OCI-LY7 (cell line): ENCODE measurements around the gene COL5A2. TPM values are rescaled to one million over a fixed set of nuclear protein-coding genes. Genes with fewer than 3 reads are reported as not detected.

Source experiments
- BruUV-seq: library from RNA; stranded (reverse); fragments of 400-500 nt; replicated peaks from 2 replicates; lab custom pipeline; 2021; lab: Mats Ljungman, UMichigan
- CTCF ChIA-PET: fragments of 300-600 bp; sonication (Branson Sonifier 250); formaldehyde crosslinking; loops from one replicate; lab custom pipeline; 2022; ENCODE audit warnings: antibody characterized with exemption; ENCODE audit not compliant: unreplicated experiment; lab: Charles Lee
- POLR2A ChIA-PET: fragments of 300-600 bp; sonication (Branson Sonifier 250); formaldehyde crosslinking; loops from one replicate; lab custom pipeline; 2022; ENCODE audit warnings: antibody characterized with exemption; lab: Charles Lee
- DNase-seq: peaks from one replicate; pipeline ENCODE4 v3.0.0-alpha.2; 2015; ENCODE audit warnings: low spot score
- H2AFZ ChIP-seq: fragments of 200-600 bp; sonication (generic), shearing (Covaris generic); 2 replicates; pipeline ENCODE4 v1.6.1; 2014; ENCODE audit warnings: mild to moderate bottlenecking, antibody characterized with exemption, low read length, moderate library complexity
- H3K27ac ChIP-seq: fragments of 200-600 bp; sonication (generic); 2 replicates; pipeline ENCODE4 v1.5.1; 2014; ENCODE audit warnings: mixed run types, low read depth, mild to moderate bottlenecking, moderate library complexity, low read length, inconsistent platforms; ENCODE audit not compliant: poor library complexity, severe bottlenecking
- H3K36me3 ChIP-seq: fragments of 200-600 bp; sonication (generic); 2 replicates; pipeline ENCODE4 v1.6.1; 2014; ENCODE audit warnings: mild to moderate bottlenecking, antibody characterized with exemption, low read length, moderate library complexity, mixed read lengths; ENCODE audit not compliant: insufficient read depth
- H3K4me1 ChIP-seq: fragments of 200-600 bp; sonication (generic); 2 replicates; pipeline ENCODE4 v1.5.1; 2014; ENCODE audit warnings: mild to moderate bottlenecking, low read length; ENCODE audit not compliant: insufficient read depth, poor library complexity, severe bottlenecking
- H3K4me2 ChIP-seq: fragments of 200-600 bp; sonication (generic); 2 replicates; pipeline ENCODE4 v1.6.1; 2014; ENCODE audit warnings: mild to moderate bottlenecking, low read length
- H3K4me3 ChIP-seq: fragments of 200-600 bp; sonication (generic); 2 replicates; pipeline ENCODE4 v1.5.1; 2014; ENCODE audit warnings: mild to moderate bottlenecking, low read depth, low read length; ENCODE audit not compliant: poor library complexity, severe bottlenecking
- H3K79me2 ChIP-seq: fragments of 200-600 bp; sonication (generic); 2 replicates; pipeline ENCODE4 v1.6.1; 2016; ENCODE audit warnings: low read depth, mild to moderate bottlenecking, low read length, moderate library complexity, mixed read lengths; ENCODE audit not compliant: insufficient read depth
- H3K9me2 ChIP-seq: fragments of 200-600 bp; sonication (generic); 2 replicates; pipeline ENCODE4 v1.6.1; 2016; ENCODE audit warnings: mild to moderate bottlenecking, low read length, mixed read lengths; ENCODE audit not compliant: insufficient read depth
- H3K9me3 ChIP-seq: fragments of 200-600 bp; sonication (generic); 2 replicates; pipeline ENCODE4 v1.6.1; 2014; ENCODE audit warnings: mild to moderate bottlenecking, mixed run types, low read length, mixed read lengths
- H4K20me1 ChIP-seq: fragments of 200-600 bp; sonication (generic); 2 replicates; pipeline ENCODE4 v1.6.1; 2014; ENCODE audit warnings: mild to moderate bottlenecking, antibody characterized with exemption, low read length, moderate library complexity, mixed read lengths; ENCODE audit not compliant: insufficient read depth
- CTCF ChIP-seq: fragments of 200-600 bp; sonication (generic); conservative IDR thresholded peaks from 2 replicates; pipeline ENCODE4 v1.5.1; 2014; ENCODE audit warnings: mild to moderate bottlenecking, antibody characterized with exemption, low read length, moderate library complexity, mixed read lengths
- EZH2phosphoT487 ChIP-seq: fragments of 200-600 bp; sonication (generic); IDR thresholded peaks from 2 replicates; pipeline ENCODE4 v1.6.1; 2018; ENCODE audit warnings: low read depth, borderline replicate concordance, mild to moderate bottlenecking, mixed run types, antibody characterized with exemption, low read length, moderate library complexity, mixed read lengths
- intact Hi-C: fragments of 100-400 bp; cut with micrococcal nuclease; formaldehyde crosslinking; loops from one replicate; pipeline ENCODE4 v1.10.0; 2022; ENCODE audit not compliant: unreplicated experiment
- total RNA-seq, 2 experiments: library from RNA; depleted of rRNA in 1 of 2; stranded (reverse); fragments of >200 nt in 1 of 2; shearing (Covaris generic) in 1 of 2; gene quantifications; 2 replicates each; pipeline ENCODE4 v1.2.3, GENCODE V29; 2014 to 2022

COL5A2 gene
- total RNA-seq, 2 experiments from 2014 or later: 0.50 to 0.61 TPM

- Histone ChIP-seq H3K9me3 (no peaks in the 10 kb centered on the region), H3K4me1 (no peaks in the 10 kb centered on the region), H2AFZ (no peak overlapping the region), H3K36me3 (no peaks in the 10 kb centered on the region), H3K27ac (no peak overlapping the region), H4K20me1 (no peaks in the 10 kb centered on the region), H3K4me3 (no peak overlapping the region), H3K9me2 (no peaks in the 10 kb centered on the region), H3K79me2 (no peaks in the 10 kb centered on the region), H3K4me2 (no peak overlapping the region)
- ChIA-PET POLR2A (interaction anchor here (1.1 kb wide), 1 partner anchor 8 kb away, joined by 3 read pairs; no protein-coding TSS in a partner anchor), CTCF (no interaction called here)
- BruUV-seq: no TSS peak
- DNase-seq: no peak
- no peak for TF ChIP-seq EZH2phosphoT487
- no peak for TF ChIP-seq CTCF
- intact Hi-C loops: no loop called here
These were observed 103.4 kb downstream of the COL5A2 start for GRCh38 chr2:189076120-189076519.

GRCh38 chr2:189074506-189074905 lies 105.1 kb downstream of the COL5A2 start:
- H2AFZ ChIP-seq: no peak overlapping the region
- CTCF ChIA-PET: no interaction called here
- H3K4me1 ChIP-seq: no peaks in the 10 kb centered on the region
- no peak overlapping the region for H3K4me2 ChIP-seq
- H3K36me3 ChIP-seq: no peaks in the 10 kb centered on the region
- no peaks in the 10 kb centered on the region for H3K9me3 ChIP-seq
- no peak for DNase-seq
- H3K4me3 ChIP-seq: no peak overlapping the region
- POLR2A ChIA-PET: no interaction called here
- no peaks in the 10 kb centered on the region for H4K20me1 ChIP-seq
- H3K79me2 ChIP-seq: no peaks in the 10 kb centered on the region
- no peak overlapping the region for H3K27ac ChIP-seq
- intact Hi-C loops: no loop called here
- H3K9me2 ChIP-seq: no peaks in the 10 kb centered on the region
- BruUV-seq: no TSS peak
- no peak for TF ChIP-seq CTCF
- TF ChIP-seq EZH2phosphoT487: no peak

GRCh38 chr2:189072036-189072435 lies 107.5 kb downstream of the COL5A2 start:
- POLR2A ChIA-PET: no interaction called here
- H3K4me3 ChIP-seq: no peak overlapping the region
- intact Hi-C loops: no loop called here
- H3K27ac ChIP-seq: no peak overlapping the region
- H2AFZ ChIP-seq: no peak overlapping the region
- H3K9me2 ChIP-seq: no peaks in the 10 kb centered on the region
- no peaks in the 10 kb centered on the region for H3K36me3 ChIP-seq
- no peaks in the 10 kb centered on the region for H3K79me2 ChIP-seq
- DNase-seq: no peak
- no peaks in the 10 kb centered on the region for H3K4me1 ChIP-seq
- no peaks in the 10 kb centered on the region for H3K9me3 ChIP-seq
- H4K20me1 ChIP-seq: no peaks in the 10 kb centered on the region
- TF ChIP-seq CTCF: no peak
- TF ChIP-seq EZH2phosphoT487: no peak
- H3K4me2 ChIP-seq: no peak overlapping the region
- CTCF ChIA-PET: no interaction called here
- no TSS peak for BruUV-seq
